ENCODE results near the gene ANGPTL5.
"Not testable (repeated sequence)": the region's sequence is repeated elsewhere in the genome, so short reads cannot be mapped to it uniquely, and the experiment has no call there.

The ANGPTL5 gene

GRCh38 chr11:101916422-101916821, at the start of gene ANGPTL5:
Gene ANGPTL5 (minus strand): TSS chr11:101916522. CDS start chr11:101907909, 8,613 bp downstream.
- no peak for DNase-seq

GRCh38 chr11:101964200-101964599, 47.9 kb upstream of the ANGPTL5 start:
- DNase-seq: not testable (repeated sequence)

GRCh38 chr11:101960231-101960630, 43.9 kb upstream of the ANGPTL5 start:
- no peak for DNase-seq

GRCh38 chr11:101955701-101956100, 39.4 kb upstream of the ANGPTL5 start:
- no peak for DNase-seq

- no peak for DNase-seq
Observed at GRCh38 chr11:101955278-101955677, 39.0 kb upstream of the ANGPTL5 start.

- no peak for DNase-seq
Observed at GRCh38 chr11:101949680-101950220, 33.4 kb upstream of the ANGPTL5 start.

- no peak for DNase-seq
Observed at GRCh38 chr11:101945448-101945847, 29.1 kb upstream of the ANGPTL5 start.

GRCh38 chr11:101944923-101945322, 28.6 kb upstream of the ANGPTL5 start:
- DNase-seq: no peak

- DNase-seq: no peak
Observed at GRCh38 chr11:101940901-101941520, 24.7 kb upstream of the ANGPTL5 start.

- DNase-seq: no peak
Observed at GRCh38 chr11:101931692-101932091, 15.4 kb upstream of the ANGPTL5 start.

GRCh38 chr11:101929294-101929915, 13.1 kb upstream of the ANGPTL5 start:
- no peak for DNase-seq

- DNase-seq: no peak
Observed at GRCh38 chr11:101923554-101923953, 7.2 kb upstream of the ANGPTL5 start.

- no peak for DNase-seq
Observed at GRCh38 chr11:101920992-101921391, 4.7 kb upstream of the ANGPTL5 start.

GRCh38 chr11:101917226-101917625, 904 bp upstream of the ANGPTL5 start:
- no peak for DNase-seq

GRCh38 chr11:101915791-101916291, 481 bp downstream of the ANGPTL5 start:
- peak; percentile 35 for DNase-seq

GRCh38 chr11:101914738-101915426, 1.4 kb downstream of the ANGPTL5 start, which contains the start of gene CEP126:
Gene CEP126 (plus strand): TSS chr11:101915010. CDS start chr11:101915285, 275 bp downstream.
- DNase-seq: peak; percentile 94

- no peak for DNase-seq
Observed at GRCh38 chr11:101914341-101914737, 2.0 kb downstream of the ANGPTL5 start.

GRCh38 chr11:101913656-101914055, 2.7 kb downstream of the ANGPTL5 start:
- DNase-seq: no peak

GRCh38 chr11:101912823-101913284, 3.5 kb downstream of the ANGPTL5 start:
- no peak for DNase-seq

- no peak for DNase-seq
Observed at GRCh38 chr11:101909087-101909486, 7.2 kb downstream of the ANGPTL5 start.

- no peak for DNase-seq
Observed at GRCh38 chr11:101907815-101908214, 8.5 kb downstream of the ANGPTL5 start.

- DNase-seq: no peak
Observed at GRCh38 chr11:101894505-101894904, 21.8 kb downstream of the ANGPTL5 start.

- no peak for DNase-seq
Observed at GRCh38 chr11:101889767-101890166, 26.6 kb downstream of the ANGPTL5 start.

Data from CD4-positive, alpha-beta T cell treated with Interleukin-17A for 1 hour (primary cell).